Esophagus squamous epithelium (tissue), 5 donors: Measurements from ENCODE around the gene TCF4. TPM values are rescaled to one million over a fixed set of nuclear protein-coding genes. Genes with fewer than 3 reads are reported as not detected.

Source experiments
- DNase-seq: peaks from one replicate; lab custom pipeline; 2025; lab: John Stamatoyannopoulos, UW
- H3K27ac ChIP-seq, 4 donors: fragments of 200-600 bp; sonication (generic); one replicate each; pipeline ENCODE4 v1.5.1; 2016 to 2019; ENCODE audit warnings: mild to moderate bottlenecking in 1 of 4
- H3K27me3 ChIP-seq, 4 donors: fragments of 200-600 bp; sonication (generic); 1 replicate in 3 of 4; 2 replicates in 1 of 4; pipeline versions ENCODE4 v1.5.1 to v1.6.0; 2017 to 2021; ENCODE audit warnings: antibody characterized with exemption in 1 of 4
- H3K36me3 ChIP-seq, 3 donors: fragments of 200-600 bp; sonication (generic); one replicate each; pipeline ENCODE4 v1.5.1; 2016 to 2019
- H3K4me1 ChIP-seq, 3 donors: fragments of 200-600 bp; sonication (generic); one replicate each; pipeline ENCODE4 v1.5.1; 2017 to 2019
- H3K4me3 ChIP-seq, 4 donors: fragments of 200-600 bp; sonication (generic); 1 replicate in 3 of 4; 2 replicates in 1 of 4; pipeline ENCODE4 v1.5.1; 2016 to 2019; ENCODE audit warnings: mild to moderate bottlenecking in 2 of 4, moderate library complexity in 1 of 4
- H3K9me3 ChIP-seq, 3 donors: fragments of 200-600 bp; sonication (generic); one replicate each; pipeline ENCODE4 v1.5.1; 2016 to 2019
- CTCF ChIP-seq, 6 experiments: fragments of 450-650 bp in 4 of 6; fragments of 200-600 bp in 2 of 6; sonication (generic) in 2 of 6; IDR thresholded peaks; one replicate each; pipeline ENCODE4 v1.5.1; 2016 to 2019; ENCODE audit warnings: antibody characterized with exemption in 6 of 6, mild to moderate bottlenecking in 4 of 6, moderate library complexity in 4 of 6
- POLR2A ChIP-seq, 4 donors: fragments of 450-650 bp; IDR thresholded peaks; one replicate each; pipeline ENCODE4 v1.6.1; 2017; ENCODE audit warnings: antibody characterized with exemption in 4 of 4, mild to moderate bottlenecking in 4 of 4, moderate library complexity in 3 of 4
- WGBS, 2 donors: methylation state at CpG; one replicate each; pipeline ENCODE4 v1.1.5; 2018; 5-methylcytosine and 5-hydroxymethylcytosine counted together
- intact Hi-C: fragments of 100-400 bp; cut with DNase I; formaldehyde crosslinking; loops from one replicate; pipeline ENCODE4 v1.15.0; 2022
- total RNA-seq, 4 donors: library from RNA; depleted of rRNA; stranded (reverse); fragments of >200 nt; gene quantifications; one replicate each; pipeline ENCODE4 v1.1.0, GENCODE V29; 2016
- donor health status: DM: yes; HTN: yes; CAD: no.

TCF4 gene
- total RNA-seq, 4 donors from 2014 or later = 19.0 to 79.7 (median 26.0) TPM

- 85 to 90% methylated on average over 3 of the region's 3 CpGs for WGBS, 2 donors
- H3K36me3 ChIP-seq = no peaks in the 10 kb centered on the region
- H3K4me3 ChIP-seq = no peak overlapping the region
- no peaks in the 10 kb centered on the region for H3K27me3 ChIP-seq
- H3K9me3 ChIP-seq = no peaks in the 10 kb centered on the region
- no peak for TF ChIP-seq CTCF (IDR thresholded peaks at IDR 0.05)
- TF ChIP-seq POLR2A (IDR thresholded peaks at IDR 0.05) = no peak
- no peak for DNase-seq
- no peak overlapping the region for H3K27ac ChIP-seq
- intact Hi-C loops = no loop called here
- peaks cover 0 to 6% (median 0%) of the 10 kb centered on the region in 3 donors for H3K4me1 ChIP-seq
These were observed 148.9 kb downstream of the TCF4 start for GRCh38 chr18:55439056-55439455.

GRCh38 chr18:55435592-55435991, 152.4 kb downstream of the TCF4 start:
- Histone ChIP-seq H3K27ac (no peak overlapping the region), H3K4me3 (no peak overlapping the region), H3K9me3 (no peaks in the 10 kb centered on the region), H3K4me1 (no peaks in the 10 kb centered on the region), H3K36me3 (no peaks in the 10 kb centered on the region), H3K27me3 (no peaks in the 10 kb centered on the region)
- no peak for TF ChIP-seq POLR2A (IDR thresholded peaks at IDR 0.05)
- no peak for TF ChIP-seq CTCF (IDR thresholded peaks at IDR 0.05)
- intact Hi-C loops = no loop called here
- WGBS, 2 donors = 50 to 92% methylated on average over 1 of the region's 1 CpG
- no peak for DNase-seq

- no peak overlapping the region for H3K4me3 ChIP-seq
- no peak overlapping the region for H3K27ac ChIP-seq
- no peaks in the 10 kb centered on the region for H3K36me3 ChIP-seq
- intact Hi-C loops = no loop called here
- TF ChIP-seq POLR2A (IDR thresholded peaks at IDR 0.05) = no peak
- TF ChIP-seq CTCF (IDR thresholded peaks at IDR 0.05) = no peak
- H3K9me3 ChIP-seq = no peaks in the 10 kb centered on the region
- WGBS, 2 donors = 87 to 88% methylated on average over 5 of the region's 5 CpGs
- H3K4me1 ChIP-seq = no peaks in the 10 kb centered on the region
- H3K27me3 ChIP-seq = no peaks in the 10 kb centered on the region
- no peak for DNase-seq
These were observed 154.3 kb downstream of the TCF4 start for GRCh38 chr18:55433648-55434047.

- no peak overlapping the region for H3K4me3 ChIP-seq
- H3K27ac ChIP-seq = no peak overlapping the region
- no peak for TF ChIP-seq POLR2A (IDR thresholded peaks at IDR 0.05)
- no peak for TF ChIP-seq CTCF (IDR thresholded peaks at IDR 0.05)
- H3K9me3 ChIP-seq = no peaks in the 10 kb centered on the region
- no peaks in the 10 kb centered on the region for H3K36me3 ChIP-seq
- 64 to 70% methylated on average over 2 of the region's 2 CpGs for WGBS, 2 donors
- no peak for DNase-seq
- intact Hi-C loops = no loop called here
- H3K4me1 ChIP-seq = no peaks in the 10 kb centered on the region
- H3K27me3 ChIP-seq = no peaks in the 10 kb centered on the region
These were observed 154.9 kb downstream of the TCF4 start for GRCh38 chr18:55433140-55433539.

- TF ChIP-seq POLR2A (IDR thresholded peaks at IDR 0.05) (no peak), CTCF (IDR thresholded peaks at IDR 0.05) (no peak)
- intact Hi-C loops = no loop called here
- DNase-seq = no peak
- Histone ChIP-seq H3K4me1 (no peaks in the 10 kb centered on the region), H3K4me3 (no peak overlapping the region), H3K36me3 (no peaks in the 10 kb centered on the region), H3K9me3 (no peaks in the 10 kb centered on the region), H3K27ac (no peak overlapping the region), H3K27me3 (no peaks in the 10 kb centered on the region)
- WGBS, 2 donors = 83 to 85% methylated on average over 2 to 3 of the region's 3 CpGs
These were observed 155.5 kb downstream of the TCF4 start for GRCh38 chr18:55432307-55433040.
